ENCODE measurements around the gene CELSR1.
"Not testable (repeated sequence)": the region's sequence is repeated elsewhere in the genome, so short reads cannot be mapped to it uniquely, and the experiment has no call there.

Gene CELSR1

DNA sequence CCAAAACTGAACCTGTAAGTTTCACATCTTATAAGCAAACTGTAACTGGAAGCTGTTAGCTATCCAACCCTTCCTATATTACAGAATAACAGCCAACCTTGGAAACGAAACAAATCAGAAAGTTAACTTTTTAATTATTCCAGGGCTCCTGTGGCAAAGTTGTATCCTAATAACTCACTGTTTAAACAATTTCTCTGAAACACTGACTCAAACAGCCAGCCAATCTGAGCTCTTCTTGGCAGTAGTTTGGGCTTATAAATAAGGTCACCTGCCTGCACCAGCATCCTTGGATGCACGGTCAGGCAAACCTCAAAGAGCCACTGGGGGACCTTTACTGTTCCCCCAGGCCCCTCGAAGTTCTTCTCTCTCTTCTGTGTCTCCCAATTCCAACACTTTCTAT is 5.0 kb downstream of the CELSR1 start:
- no peak for DNase-seq

GRCh38 chr22:46531581-46532175 is 5.7 kb downstream of the CELSR1 start:
- DNase-seq: no peak

GRCh38 chr22:46528121-46528610 is 9.3 kb downstream of the CELSR1 start:
- no peak for DNase-seq

DNA sequence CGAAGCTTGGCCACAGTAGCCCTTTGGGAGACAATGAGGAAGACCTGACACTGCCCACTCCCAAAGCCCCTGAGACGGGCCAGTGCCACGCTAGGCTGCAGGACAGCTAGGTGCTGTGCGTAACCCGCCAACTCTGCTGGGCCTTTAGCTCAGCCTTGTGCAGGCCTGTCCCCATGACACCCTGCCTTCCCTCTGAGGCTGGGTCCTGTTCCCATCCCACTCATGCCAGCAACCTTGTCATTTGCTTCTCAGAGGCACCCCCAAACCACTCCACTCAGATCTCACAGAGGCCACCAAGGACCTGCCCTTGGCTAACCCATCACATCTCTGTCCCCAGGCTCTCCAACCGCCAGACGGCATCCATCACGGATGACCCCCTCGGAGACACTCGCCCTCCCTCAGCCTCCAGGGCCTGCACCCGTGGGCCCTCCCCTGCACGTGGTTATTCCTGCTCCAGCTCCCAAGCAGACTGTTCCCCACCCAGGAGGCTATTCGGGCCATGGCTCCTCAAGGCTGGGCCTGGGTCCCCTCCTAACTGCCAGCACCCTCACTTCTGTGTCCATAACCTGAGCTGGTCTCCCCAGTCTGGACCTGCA is 11.1 kb downstream of the CELSR1 start:
- no peak for DNase-seq

DNA sequence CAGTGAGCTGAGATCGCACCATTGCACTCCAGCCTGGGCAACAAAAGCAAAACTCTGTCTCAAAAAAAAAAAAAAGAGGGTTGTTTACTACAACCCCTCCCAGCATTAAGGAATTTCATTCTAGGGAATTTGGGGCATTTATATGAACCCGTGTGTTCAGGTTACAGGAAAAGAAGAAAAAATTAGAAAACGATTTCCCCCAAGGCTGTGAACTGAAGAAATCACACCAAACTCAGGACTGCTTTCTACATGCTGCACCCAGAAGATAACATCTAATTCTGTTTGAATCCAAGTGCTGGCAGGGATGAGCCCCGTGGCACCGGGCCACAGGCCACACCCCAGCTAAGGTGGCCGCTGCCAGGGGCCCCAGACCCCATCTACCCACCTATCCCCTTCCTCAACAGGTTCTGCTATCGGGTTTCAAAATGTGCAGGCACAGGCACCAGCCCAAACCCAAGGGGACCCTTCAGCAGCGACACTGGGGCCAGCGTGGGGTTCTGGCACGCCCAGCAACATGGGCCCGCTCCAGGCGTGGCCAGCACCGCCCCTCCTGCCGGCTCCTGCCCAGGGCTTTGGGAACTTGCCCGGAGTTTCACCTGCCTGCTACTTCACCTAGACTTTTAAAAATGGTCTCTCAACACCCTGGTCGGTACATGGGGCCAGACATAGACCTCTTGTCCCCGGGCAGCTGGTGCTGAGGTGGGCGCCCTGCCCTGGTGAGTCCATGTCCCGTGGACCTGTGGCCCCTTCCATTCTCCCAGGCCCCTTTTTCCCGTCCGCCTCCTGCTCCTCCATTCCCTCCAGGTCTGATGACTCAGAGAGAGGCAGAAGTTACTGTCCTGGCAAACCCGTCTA is 11.8 kb downstream of the CELSR1 start:
- DNase-seq: no peak

GRCh38 chr22:46524203-46524740 is 13.1 kb downstream of the CELSR1 start:
- DNase-seq: no peak

- DNase-seq: no peak
Observed at GRCh38 chr22:46522797-46523196, 14.6 kb downstream of the CELSR1 start.

- no peak for DNase-seq
Observed at GRCh38 chr22:46521994-46522393, 15.4 kb downstream of the CELSR1 start.

GRCh38 chr22:46520880-46521279 is 16.5 kb downstream of the CELSR1 start:
- no peak for DNase-seq

DNA sequence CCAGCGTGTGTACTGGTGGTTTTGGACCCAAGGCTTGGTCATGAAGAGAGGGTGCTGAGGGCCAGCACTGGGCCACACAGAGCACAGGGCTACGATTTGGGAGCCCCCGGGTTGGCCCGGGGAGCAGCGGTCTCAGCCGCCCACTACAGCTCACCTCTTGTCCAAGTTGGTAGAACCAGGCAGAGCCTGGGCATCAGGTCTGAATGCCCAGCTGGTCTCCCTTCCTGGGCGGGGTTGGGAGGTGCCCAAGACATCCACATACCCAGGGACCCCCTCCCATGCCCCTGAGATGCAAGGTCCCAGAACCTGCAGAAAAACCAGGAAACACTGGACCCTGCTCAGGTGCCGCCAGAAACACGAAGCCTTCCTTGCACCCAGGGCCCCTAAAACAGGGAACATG is 18.0 kb downstream of the CELSR1 start:
- DNase-seq: no peak

DNA sequence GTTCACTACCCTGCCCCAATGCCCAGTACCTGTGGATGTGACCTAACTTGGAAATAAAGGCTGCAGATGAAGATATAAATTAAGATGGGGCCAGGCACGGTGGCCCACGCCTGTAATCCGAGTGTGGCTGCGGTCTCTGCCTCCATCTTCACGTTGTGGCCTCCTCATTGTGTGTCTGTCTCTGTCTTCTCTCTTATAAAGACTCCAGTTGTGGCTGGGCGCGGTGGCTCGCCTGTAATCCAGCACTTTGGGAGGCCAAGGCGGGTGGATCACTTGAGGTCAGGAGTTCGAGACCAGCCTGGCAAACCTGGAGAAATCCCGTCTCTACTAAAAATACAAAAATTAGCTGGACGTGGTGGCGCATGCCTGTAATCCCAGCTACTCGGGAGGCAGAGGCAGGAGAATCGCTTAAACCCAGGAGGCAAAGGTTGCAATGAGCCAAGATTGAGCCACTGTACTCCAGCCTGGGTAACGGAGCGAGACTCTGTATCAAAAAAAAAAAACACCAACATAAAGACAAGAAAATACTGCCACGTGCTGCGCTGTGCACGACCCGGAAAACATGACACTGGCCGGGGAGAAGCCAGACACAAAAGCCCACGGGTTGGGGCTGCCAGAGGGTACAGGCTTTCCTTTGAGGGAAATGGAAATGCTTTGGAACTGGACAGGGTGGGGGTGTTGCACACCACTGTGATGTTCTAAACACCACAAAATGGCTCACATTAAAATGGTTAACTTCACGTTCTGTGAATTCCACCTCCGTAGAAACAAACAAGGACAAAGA is 18.7 kb downstream of the CELSR1 start:
- no peak for DNase-seq

GRCh38 chr22:46518038-46518437 is 19.4 kb downstream of the CELSR1 start:
- no peak for DNase-seq

GRCh38 chr22:46517255-46517761 is 20.1 kb downstream of the CELSR1 start:
- no peak for DNase-seq

- no peak for DNase-seq
Observed at GRCh38 chr22:46516638-46517037, 20.8 kb downstream of the CELSR1 start.

DNA sequence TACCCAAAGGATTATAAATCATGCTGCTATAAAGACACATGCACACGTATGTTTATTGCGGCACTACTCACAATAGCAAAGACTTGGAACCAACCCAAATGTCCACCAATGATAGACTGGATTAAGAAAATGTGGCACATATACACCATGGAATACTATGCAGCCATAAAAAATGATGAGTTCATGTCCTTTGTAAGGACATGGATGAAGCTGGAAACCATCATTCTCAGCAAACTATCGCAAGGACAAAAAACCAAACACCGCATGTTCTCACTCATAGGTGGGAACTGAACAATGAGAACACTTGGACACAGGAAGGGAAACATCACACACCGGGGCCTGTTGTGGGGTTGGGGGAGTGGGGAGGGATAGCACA is 21.3 kb downstream of the CELSR1 start:
- not testable (repeated sequence) for DNase-seq

DNA sequence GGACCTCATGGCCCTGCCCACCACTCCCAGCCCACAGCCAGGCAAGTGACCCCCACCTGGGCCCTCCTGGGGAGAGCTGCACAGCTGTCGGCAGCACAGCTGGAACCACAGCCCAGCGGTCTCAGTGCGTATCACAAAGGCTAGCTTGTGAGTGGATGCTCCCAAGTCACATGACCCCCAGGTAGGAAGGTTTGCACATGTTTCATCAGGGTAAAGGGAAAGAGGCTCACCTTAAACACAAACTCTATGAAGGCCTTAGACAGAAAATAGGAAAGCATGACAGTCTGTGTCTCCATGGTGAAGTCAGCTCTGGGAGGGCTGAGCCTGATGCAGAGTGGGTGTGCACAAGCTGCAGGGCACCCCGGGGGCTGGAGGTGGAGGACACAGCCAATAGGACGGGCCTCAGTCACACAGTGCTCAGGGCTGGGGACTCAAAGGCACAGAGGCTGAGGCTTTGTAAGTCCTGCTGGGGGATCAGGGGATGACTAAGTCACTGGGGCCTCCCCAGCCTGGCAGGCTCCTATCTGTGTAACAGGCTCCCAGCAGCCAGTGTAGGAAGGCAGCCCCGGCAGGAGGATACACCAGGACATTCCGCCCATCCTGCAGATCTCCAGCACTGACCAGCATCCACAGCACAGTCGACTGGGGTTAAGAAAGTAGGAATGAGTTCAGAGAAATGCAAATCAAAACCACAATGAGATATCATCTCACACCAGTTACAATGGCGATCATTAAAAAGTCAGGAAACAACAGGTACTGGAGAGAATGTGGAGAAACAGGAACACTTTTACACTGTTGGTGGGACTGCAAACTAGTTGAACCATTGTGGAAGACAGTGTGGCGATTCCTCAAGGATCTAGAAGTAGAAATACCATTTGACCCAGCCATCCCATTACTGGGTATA is 22.0 kb downstream of the CELSR1 start:
- DNase-seq: no peak

GRCh38 chr22:46514592-46515207 is 22.7 kb downstream of the CELSR1 start:
- DNase-seq: no peak

DNA sequence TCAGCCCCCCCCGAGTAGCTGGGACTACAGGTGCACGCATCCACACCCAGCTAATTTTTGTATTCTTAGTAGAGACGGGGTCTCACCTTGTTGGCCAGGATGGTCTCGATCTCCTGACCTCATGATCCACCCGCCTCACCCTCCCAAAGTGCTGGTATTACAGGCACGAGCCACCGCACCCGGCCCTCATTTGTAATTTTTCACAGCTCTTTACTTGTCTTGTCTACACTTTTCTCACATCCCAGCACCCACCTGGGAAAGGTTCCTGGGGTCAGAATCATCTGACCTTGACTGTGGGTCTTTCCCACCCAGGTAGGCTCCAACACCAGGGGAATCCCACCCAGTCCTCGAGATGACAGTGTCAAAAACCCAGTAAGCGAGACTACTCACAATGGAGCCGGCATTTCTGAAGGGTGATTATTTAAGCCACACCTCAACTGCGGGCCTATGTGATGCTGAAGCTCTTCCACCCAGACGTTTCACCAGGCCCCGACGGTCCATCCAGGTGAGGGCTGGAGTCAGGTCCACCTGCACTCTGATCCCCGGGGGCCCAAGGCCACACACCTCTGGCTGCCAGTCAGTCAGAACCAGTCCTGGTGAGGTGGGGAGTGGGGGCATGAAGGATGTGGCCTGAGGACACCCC is 23.4 kb downstream of the CELSR1 start:
- DNase-seq: no peak

DNA sequence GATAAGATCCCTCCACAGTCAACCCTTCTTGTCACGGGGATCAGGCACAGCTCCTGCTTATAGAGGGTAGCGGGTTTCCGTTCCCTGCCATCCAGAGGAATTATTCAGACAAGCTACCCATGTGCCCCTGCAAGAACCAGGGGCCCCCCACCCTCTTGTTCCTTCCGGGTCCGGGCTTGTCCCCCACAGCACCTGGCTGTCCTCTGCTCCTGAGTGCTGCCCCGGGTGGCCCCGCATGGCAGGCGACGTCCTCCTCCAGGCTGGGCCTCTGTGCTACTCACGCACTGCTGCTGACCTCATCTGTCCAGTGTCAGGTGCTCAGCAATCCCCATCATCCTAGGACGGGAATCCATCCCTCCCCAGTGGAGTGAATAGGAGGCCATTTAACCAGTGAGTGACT is 24.7 kb downstream of the CELSR1 start:
- no peak for DNase-seq

DNA sequence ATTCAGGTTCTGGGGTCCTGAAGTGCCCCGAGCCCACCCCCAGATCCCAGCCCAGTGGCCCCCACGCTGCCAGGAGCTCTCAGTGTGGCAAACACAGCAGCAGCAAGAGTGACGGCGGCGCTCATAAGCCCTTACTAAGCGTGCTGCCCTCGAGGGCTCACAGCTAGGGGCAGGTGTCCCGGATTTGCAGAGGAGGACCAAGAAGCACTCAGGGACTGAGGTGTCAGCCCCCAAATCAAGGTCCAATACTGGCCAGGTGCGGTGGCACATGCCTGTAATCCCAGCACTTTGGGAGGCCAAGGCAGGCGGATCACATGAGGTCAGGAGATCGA is 25.4 kb downstream of the CELSR1 start:
- no peak for DNase-seq
